22Rv1 (cell line): ENCODE results near the gene KRTDAP.
A peak's percentile ranks its signal among the peaks of the same experiment; 100 is the strongest.

Experiments
- H3K27ac ChIP-seq: fragments of 450-650 bp; 2 replicates; pipeline ENCODE4 v1.5.1; 2017
- CTCF ChIP-seq: fragments of 450-650 bp; IDR thresholded peaks from 2 replicates; pipeline ENCODE4 v1.5.1; 2017; ENCODE audit warnings: mild to moderate bottlenecking
- ZFX ChIP-seq: fragments of 450-650 bp; IDR thresholded peaks from 2 replicates; pipeline ENCODE4 v1.6.1; 2017; ENCODE audit warnings: antibody characterized with exemption, borderline replicate concordance

Gene KRTDAP

DNA sequence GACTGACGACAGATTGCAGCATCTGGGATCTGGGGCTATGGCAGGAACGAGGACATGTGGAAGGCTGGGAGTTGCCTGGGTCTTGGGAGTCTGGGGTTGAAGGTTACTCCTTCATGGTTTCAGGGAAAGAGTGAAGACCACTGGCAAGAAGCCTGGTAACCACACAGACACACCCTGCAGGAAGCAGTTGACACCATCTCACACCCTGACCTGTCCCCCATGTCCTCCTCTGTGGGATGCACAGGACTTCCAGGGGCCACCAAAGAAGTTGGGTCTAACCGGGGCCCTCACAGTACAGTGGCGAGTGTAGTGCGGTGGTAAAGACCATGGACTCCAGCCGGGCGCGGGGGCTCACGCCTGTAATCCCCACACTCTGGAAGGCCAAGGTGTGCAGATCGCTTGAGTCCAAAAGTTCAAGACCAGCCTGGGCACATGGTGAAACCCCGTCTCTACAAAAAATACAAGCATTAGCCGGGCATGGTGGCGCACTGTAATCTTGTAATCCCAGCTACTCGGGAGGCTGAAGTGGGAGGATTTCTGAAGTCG, 52.8 kb downstream of the KRTDAP start:
- TF ChIP-seq CTCF, result no peak
- no peak for TF ChIP-seq ZFX
- H3K27ac ChIP-seq, result peak overlapping the region; percentile 27
